ENCODE measurements around the gene SMPD4.
"Not testable (repeated sequence)": the region's sequence is repeated elsewhere in the genome, so short reads cannot be mapped to it uniquely, and the experiment has no call there.

Gene SMPD4

DNA sequence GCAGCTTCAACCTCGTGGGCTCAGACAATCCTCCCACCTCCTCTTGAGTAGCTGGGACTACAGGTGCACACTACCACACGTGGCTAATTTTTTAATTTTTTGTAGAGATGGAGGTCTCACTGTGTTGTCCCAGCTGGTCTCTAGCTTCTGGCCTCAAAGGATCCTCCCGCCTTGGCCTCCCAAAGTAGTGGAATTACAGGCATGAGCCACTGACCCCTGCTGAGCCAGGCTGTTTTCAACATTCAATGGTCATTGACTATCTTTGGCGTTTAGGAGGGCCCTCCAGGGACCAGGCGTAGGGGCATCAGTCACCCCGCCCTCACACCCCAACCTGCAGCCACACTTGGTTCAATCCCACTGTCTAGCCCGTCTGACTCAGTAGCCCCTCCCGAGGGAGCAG, 5.9 kb upstream of the SMPD4 start:
- no peak for DNase-seq (ENCODE audit: low read depth in 3 of 3, low spot score in 1 of 3)

DNA sequence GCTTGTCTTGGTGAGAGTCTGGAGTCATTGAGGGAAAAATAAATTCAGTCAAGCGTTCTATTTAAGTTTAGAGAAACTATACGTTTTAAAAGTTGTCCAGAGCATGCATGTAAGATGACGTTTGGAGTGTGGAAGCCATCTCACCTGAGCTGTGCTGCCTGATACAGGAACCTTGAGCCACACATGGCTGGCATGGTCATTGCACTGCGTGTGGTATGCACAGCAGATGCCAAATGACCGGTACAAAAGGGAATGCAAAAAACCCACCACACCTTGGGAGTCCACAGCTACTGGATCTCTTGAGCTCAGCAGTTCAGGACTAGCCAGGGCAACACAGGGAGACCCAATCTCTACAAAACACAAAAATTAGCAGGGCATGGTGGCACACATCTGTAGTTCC, 5.0 kb upstream of the SMPD4 start:
- no peak for DNase-seq (ENCODE audit: low read depth in 3 of 3, low spot score in 1 of 3)

DNA sequence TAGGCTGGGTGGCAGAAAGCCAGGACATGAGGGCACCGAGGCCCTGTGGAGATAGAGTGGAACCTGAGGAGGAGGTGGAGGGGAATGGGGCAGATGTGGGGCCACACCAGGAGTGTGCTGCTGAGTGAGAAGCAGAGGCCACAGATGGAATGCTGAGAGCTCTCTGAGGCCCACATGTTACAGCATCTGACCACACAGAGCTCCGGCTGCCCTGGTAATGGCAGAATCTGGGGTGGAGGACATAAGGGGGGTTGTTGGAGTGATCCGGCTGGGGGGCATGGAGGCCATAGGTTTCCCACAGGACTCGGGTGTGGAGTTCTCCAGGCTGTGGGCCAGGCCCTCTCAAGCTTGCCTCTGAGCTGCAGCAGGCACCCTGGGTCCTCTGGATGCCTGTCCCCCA, 4.5 kb upstream of the SMPD4 start:
- no peak for DNase-seq (ENCODE audit: low read depth in 3 of 3, low spot score in 1 of 3)

DNA sequence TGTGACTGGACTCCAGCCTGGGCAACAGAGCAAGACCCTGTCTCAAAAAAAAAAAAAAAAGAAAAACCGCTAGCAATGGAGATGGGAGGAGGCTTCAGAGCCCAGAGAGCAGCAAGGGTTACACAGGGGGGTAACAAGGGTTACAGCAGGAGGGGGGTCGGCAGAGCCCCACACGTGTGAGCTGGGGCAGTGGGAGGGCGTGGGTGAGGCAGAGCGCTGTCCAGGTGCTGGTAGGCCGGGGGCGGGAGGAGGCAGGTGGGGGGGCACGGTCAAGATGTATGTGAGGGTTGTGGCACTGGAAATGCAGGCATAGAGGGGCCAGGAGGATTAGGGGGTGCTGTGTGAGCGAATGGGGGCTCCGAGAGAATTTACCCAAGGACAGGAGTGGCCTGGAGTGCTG, 4.0 kb upstream of the SMPD4 start:
- no peak for DNase-seq (ENCODE audit: low read depth in 3 of 3, low spot score in 1 of 3)

DNA sequence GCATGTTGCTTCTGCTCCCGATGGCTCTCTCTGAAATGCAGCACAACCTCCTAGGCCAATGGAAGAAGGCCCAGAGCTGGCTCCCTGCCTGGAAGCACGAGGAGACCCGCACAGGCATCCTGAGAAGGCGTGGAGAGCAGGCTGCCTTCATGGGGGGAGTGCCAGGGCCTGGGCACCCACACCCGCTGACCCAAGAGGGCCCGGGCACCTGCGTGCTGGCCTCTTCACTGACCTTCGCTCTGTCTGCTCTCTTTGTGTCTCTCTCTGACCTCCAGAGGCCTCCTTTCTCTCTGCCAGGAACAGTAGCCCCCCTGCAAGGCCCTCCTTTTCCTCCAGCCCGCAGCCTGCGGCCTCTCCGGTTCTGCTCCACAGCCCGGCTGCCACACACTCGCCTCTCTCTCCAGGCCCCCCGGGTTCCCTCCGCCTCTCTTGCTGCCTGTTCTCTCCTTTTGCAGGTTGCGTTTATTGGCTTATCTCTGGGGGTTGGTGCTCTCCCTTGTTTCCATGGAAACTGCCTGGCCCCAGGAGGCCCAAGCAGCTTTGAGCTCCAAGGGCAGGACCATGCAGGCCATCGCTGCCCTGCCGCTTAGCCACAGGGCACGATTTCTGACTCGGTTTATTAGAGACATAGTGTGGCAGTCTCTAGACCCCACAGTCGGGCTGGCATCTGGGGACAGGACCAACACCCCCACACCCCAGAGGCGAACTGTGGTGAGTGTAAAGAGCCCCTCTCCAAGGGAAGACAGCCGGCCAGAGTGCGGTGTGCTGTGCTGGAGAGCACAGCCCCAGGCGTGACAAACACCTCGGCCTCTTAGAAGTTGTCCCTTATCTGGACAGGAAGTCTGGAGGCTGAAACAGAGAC, 2.3 kb upstream of the SMPD4 start:
- DNase-seq (ENCODE audit: low read depth in 3 of 3, low spot score in 1 of 3), result no peak

DNA sequence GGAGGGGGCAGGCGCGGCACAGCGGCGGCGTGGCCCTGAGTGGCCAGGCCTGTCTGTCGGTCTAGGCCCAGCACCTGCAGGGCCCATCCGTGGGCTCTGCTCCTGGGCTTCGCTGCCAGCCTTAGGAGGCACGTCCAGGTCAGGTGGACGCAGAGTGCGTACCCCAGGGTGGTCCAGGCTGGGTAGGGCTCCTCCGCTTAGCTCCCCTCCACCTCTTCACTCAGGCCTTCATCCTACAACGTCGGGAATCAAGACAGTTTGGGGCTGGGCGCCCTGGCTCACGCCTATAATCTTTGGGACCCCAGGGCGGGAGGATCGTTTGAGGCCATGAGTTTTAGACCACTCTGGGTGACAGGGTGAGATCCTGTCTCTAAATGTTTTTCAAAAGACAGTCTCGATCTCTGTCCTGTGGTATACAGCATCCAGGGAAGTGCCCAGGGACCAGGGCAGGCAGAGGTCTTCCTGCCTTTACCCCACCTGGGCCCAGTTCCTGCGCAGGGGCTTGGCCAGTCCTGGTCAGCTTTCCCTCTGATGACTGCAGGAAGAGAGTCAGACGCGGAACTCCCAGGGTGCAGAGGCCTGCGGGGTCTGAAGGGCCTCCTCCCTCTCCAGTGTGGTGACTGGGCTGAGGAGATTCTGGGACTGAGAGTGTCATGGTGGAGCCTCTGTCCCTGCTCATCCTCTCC, 1.6 kb upstream of the SMPD4 start:
- not testable (repeated sequence) for DNase-seq (ENCODE audit: low read depth in 3 of 3, low spot score in 1 of 3)

DNA sequence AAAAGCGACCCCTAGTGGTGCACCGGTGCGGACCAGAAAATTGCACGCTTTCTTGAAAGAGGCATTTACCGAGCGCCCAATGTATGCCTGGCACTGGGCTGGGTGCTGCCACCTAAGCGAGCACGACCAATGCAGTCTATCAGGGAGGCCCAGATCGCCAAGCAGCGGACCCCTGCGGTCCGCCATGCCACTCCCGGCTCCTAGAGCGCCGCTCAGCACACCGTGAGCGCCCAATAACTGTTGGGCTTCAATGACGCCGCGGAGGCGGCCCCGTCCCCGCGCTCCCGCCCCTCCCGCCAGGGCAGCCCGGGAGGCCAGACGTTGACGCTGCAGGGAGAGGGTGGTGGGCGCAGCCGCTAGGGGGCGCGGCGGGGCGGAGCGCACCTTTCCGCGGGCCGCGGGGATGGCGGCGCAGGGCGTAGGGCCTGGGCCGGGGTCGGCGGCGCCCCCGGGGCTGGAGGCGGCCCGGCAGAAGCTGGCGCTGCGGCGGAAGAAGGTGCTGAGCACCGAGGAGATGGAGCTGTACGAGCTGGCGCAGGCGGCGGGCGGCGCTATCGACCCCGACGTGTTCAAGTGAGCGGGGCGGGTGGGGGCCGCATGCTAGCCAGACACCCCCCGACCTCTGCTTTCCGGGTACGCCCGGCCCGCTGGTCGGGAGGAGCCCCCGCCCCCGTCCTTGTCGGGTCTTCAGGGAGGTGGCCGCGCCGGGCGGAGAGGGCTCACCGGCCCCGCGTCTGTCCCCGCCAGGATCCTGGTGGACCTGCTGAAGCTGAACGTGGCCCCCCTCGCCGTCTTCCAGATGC, 679 bp upstream of the SMPD4 start, which contains the start of gene MZT2B:
TSS of gene MZT2B (plus strand) at position 383 of the 803 bp plus-strand sequence. CDS start at position 404, 21 bp downstream.
- peak; percentile 71 to 86 (median 82) for DNase-seq (ENCODE audit: low read depth in 3 of 3, low spot score in 1 of 3)

DNA sequence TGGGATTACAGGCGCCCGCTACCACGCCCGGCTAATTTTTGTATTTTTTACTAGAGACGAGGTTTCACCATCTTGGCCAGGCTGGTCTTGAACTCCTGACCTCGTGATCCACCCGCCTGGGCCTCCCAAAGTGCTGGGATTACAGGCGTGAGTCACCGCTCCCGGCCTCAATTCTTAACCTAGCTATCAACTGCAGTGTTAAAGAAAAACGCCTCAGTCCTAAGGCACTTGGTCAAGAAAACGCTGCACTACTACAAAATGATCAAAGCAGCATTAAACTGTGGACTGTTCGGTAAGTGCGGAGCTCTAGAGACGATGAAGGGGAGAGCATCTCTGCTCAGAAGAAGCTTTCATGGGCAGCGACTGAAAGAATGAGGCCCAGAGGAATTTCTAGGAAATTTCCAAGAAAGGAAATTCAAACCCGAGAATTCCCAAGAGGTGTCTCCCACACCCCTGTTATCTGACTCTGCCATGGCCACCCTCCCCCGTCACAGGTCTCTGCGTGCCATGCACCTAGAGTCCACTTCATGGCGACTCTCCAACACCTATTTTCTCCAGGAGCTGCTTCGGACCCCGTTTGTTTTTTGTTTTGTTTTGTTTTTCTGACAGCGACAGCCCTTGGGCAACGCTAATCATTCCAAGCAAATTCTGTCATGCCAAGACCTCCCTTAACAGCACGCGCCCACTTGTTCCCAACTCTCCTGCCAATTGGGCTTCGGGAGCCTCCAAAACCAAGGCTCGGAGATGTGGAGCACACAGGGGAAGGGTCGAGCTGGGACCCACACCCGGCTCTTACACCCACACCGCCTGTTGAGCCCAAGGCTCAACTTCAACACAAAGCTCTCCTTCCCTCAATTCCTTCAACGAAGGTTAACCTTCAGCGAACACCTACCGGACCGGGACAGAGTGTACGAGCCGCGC, 738 bp downstream of the SMPD4 start:
- DNase-seq (ENCODE audit: low read depth in 3 of 3, low spot score in 1 of 3), result not testable (repeated sequence)

DNA sequence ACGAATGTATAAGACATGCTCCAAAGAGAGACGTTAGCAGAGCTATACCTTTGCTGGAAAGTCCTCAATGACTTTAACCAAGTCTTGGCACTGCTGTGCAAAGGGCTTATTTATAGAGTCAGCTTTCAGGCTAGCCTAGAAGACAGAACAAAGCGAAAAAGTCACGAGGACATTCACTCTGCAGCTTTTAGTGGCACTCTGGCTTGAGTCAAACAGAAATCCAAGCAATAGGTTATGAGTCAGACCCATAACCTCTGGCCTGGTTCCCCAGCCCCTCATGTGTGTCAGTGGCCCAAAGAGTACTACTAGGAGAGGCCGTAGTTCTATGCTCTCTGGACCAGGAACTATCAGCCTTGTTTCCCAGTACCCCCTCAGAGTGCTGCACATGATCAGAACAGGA, 6.5 kb downstream of the SMPD4 start:
- DNase-seq (ENCODE audit: low read depth in 3 of 3, low spot score in 1 of 3), result not testable (repeated sequence)

DNA sequence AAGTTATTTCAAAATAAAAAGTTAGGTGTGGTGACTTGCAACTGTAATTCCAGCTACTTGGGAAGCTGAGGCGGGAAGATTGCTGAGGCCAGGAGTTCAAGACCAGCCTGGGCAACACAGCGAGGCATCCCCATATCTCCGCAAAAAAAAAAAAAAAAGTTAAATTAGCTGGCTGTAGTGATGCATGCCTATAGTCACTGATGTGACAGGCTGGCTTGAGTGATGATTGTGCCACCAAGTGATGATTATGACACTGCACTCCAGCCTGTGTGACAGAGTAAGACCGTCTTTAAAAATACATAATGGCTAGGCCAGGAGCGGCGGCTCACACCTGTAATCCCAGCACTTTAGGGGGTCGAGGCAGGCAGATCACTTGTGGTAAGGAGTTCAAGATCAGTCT, 11.5 kb downstream of the SMPD4 start:
- DNase-seq (ENCODE audit: low read depth in 3 of 3, low spot score in 1 of 3), result no peak

DNA sequence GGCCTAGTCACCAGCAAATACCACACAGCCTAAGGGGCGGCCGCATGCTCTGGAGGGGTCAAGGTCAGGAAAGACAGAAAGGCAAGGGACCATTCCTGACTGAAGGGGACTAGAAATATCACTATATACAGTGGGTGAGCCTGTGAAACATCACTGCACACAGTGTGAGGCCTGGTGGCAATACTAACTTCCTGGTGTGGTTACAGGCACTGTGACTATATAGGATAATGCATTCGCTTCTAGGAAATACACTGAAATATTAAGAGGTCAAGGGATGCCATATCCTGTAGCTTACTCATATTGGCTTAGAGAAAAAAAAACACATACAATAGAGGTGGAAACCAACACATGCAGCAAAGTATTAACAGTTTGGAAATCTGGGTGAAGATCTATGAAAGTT, 12.2 kb downstream of the SMPD4 start:
- DNase-seq (ENCODE audit: low read depth in 3 of 3, low spot score in 1 of 3), result not testable (repeated sequence)

DNA sequence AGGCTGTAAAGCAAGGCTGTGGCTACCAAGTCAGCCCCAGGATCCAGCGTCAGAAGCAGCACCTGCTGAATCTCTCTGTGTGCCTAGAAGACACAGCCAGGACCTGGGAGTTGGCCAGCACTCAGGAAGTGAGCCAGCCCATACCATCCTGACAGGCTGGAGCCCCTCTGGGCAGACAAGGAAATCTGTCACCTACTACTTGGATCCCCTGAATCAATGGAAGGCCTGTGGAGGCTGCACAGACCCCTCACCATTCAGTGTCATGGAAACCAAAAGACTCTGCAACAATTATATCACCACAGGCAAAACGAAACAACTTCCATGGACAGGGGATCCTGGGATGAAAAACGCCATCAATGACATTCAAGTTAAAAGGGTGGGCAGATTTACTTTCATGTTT, 14.8 kb downstream of the SMPD4 start:
- not testable (repeated sequence) for DNase-seq (ENCODE audit: low read depth in 3 of 3, low spot score in 1 of 3)

DNA sequence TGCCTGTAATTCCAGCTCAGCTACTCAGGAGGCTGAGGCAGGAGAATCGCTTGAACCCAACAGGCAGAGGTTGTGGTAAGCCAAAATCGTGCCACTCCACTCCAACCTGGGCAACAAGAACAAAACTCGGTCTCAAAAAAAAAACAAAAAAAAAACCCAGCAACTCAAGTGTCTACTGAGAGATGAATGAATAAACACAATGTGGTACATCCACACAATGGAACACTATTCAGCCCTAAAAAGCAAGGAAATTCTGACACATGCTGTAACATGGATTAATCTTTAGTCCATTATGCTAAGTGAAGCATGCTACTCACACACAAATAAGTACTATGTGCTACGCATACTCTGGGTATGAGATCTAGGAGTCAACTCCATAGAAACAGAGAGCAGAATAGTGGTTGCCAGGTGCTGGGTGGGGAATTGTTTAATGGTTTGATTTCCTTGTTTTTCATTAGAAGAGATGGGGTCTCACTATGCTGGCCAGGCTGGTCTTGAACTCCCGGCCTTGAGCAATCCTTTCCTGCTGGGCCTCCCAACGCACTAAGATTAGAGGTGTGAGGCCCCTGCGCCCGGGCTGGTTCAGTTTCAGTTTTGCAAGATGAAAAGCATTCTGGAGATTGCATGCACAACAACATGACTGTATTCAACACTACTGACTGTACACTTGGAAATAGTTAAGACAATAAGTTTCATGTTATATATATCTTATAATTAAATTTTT, 15.9 kb downstream of the SMPD4 start:
- DNase-seq (ENCODE audit: low read depth in 3 of 3, low spot score in 1 of 3), result no peak

DNA sequence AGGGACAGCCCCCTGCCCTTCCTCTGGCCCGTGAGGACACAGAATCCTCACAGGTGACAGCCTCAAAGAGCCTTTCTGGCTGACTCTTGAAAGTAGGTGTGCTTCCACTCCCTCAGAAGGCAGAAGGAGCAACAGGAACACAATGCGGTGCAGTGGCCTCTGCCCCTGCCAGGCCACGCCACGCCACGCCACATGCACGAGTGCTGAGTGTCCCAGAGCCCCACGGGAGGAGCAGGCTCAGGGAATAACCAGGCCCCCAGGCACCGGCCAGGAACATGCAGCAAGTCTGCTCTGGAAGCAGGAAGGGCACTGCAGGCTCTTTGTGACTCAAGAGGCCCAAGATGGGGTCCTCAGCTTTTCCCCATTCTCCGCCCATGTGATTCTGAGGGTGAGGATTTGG, 18.4 kb downstream of the SMPD4 start:
- DNase-seq (ENCODE audit: low read depth in 3 of 3, low spot score in 1 of 3), result no peak

DNA sequence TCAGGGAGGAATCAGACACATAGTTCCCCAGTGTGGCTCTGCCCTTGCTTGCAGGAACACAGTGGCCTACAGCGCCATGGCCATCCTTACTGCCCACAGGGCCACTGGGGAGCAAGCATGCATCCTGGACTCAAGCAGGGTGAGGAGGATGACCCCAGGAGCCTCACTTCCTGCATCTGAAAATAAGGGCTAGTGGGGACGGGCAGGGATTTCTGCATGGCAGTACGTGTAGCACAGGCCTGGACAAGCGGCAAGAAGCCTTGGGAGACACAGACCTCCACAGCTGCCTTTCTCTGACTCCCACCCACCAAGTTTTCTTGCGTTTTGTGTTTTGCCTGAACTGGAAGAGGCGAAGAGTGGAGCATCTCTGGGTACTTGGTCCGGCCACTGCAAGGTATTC, 18.9 kb downstream of the SMPD4 start:
- not testable (repeated sequence) for DNase-seq (ENCODE audit: low read depth in 3 of 3, low spot score in 1 of 3)

DNA sequence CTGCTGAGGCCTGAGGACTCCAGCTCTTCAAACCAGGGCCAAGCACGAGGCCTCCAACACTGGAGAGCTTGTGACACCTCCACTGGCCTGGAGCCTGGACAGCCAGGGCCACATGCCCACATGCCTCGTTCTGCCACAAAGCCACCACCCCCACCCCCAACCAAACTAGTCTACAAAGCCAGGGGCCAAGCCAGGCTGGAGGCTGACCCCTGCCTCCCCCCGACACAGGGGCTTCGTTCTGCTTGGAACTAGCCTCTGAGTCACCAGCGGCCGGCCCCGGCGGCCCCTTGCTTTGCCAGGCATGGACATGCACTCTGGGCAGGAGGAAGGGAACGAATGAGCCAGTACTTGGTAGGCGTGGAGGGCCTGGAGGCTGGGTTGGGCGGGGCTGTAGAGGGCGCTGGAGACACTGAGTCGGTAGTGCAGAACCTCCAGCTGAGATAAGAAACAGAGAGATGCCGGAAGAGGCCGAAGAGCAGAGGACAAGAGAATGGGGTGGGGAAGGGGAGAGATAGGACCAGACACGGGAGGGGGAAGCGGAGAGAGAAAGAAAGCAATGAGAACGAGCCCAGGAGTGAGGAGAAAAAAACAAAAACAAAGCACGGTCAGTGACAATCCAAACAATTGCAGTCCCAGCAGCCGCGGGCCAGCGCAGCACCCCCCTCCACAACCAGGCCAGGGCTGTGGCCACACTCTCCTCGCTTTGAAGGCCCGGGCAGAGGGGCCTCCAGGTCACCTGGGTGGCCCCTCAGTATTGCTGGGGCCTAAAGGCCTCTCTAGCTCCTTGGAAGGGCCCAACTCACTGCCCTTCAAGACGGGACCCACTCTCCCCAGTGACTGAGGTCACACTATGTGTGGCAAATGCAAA, 20.3 kb downstream of the SMPD4 start:
- DNase-seq (ENCODE audit: low read depth in 3 of 3, low spot score in 1 of 3), result not testable (repeated sequence)

DNA sequence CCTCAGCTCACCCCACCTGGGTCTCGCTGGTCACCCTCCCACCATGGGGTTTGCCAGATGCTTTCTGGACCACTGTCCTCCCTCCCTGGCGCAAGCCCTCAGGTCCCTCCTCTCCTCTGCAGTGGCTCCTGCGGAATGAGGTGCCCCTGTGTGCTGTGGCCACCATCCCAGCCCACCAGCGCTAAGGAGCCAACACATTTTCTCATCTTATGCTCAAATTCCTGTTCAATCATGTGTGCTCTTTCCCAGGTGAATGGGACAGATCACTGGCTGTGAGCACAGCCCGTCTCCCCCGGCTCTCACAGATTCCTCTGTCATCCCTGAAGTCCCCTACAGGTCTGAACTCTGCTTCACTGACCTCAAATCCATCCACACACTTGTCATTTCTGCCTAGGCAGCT, 21.3 kb downstream of the SMPD4 start:
- DNase-seq (ENCODE audit: low read depth in 3 of 3, low spot score in 1 of 3), result no peak

DNA sequence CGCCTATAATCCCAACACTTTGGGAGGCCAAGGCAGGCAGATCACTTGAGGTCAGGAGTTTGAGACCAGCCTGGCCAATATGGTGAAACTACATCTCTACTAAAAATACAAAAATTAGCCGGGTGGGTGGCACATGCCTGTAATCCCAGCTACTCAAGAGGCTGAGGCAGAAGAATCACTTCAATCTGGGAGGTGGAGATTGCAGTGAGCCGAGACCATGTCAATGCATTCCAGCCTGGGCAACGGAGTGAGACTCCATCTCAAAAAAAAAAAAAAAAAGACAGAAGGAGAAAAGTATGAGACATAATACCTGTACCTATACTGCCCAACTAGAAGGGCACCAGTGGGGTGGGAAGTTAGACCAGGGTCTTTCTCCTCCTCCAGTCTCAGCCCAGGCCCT, 22.0 kb downstream of the SMPD4 start:
- DNase-seq (ENCODE audit: low read depth in 3 of 3, low spot score in 1 of 3), result not testable (repeated sequence)

DNA sequence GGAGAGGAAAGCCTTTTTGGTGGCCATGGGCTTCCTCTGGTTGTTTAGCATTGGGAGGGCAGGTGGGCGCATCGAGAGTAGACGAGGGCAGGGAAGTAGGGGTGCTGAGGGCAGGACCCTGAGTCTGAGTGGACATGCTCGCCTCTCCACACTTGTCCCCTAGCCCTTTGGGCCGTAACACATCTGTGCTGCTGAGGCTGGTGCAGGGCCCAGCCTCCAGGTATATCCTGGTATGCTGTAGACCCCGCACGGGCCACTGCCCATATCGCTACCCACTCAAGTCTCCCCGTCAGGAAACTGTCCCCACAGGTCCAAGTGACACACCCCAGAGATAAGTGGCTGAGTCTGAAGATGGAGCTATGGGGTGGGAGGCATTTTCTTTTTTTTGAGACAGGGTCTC, 22.8 kb downstream of the SMPD4 start:
- DNase-seq (ENCODE audit: low read depth in 3 of 3, low spot score in 1 of 3), result no peak
